GM12874 (cell line): ENCODE data around the gene RPS10.

ENCODE experiments used
- TF ChIP-seq, protein P1 (sequence below): IDR thresholded peaks from 2 replicates; pipeline ENCODE4 v1.5.1; 2011; ENCODE audit warnings: low read depth, mild to moderate bottlenecking, control low read depth, low read length, moderate library complexity; ENCODE audit not compliant: insufficient read depth

The RPS10 gene

DNA sequence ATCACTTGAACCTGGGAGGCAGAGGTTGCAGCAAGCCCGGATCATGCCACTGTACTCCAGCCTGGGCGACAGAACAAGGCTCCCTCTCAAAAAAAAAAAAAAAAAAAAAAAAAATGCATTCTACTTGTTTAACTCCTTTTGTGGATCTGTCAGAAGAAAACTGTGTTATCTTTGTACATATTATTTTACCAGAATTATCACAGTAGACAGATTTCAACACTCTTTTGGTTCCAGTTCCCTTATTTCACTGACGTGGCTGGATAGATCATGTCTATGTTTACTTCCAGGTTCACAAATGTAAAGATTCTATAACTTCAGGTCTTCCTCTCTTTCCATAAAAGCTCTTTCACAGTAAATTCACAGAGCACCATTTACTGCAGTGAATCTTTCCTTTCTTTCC, 51.8 kb downstream of the RPS10 start:
- TF ChIP-seq, protein P1, sequence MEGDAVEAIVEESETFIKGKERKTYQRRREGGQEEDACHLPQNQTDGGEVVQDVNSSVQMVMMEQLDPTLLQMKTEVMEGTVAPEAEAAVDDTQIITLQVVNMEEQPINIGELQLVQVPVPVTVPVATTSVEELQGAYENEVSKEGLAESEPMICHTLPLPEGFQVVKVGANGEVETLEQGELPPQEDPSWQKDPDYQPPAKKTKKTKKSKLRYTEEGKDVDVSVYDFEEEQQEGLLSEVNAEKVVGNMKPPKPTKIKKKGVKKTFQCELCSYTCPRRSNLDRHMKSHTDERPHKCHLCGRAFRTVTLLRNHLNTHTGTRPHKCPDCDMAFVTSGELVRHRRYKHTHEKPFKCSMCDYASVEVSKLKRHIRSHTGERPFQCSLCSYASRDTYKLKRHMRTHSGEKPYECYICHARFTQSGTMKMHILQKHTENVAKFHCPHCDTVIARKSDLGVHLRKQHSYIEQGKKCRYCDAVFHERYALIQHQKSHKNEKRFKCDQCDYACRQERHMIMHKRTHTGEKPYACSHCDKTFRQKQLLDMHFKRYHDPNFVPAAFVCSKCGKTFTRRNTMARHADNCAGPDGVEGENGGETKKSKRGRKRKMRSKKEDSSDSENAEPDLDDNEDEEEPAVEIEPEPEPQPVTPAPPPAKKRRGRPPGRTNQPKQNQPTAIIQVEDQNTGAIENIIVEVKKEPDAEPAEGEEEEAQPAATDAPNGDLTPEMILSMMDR = no peak

DNA sequence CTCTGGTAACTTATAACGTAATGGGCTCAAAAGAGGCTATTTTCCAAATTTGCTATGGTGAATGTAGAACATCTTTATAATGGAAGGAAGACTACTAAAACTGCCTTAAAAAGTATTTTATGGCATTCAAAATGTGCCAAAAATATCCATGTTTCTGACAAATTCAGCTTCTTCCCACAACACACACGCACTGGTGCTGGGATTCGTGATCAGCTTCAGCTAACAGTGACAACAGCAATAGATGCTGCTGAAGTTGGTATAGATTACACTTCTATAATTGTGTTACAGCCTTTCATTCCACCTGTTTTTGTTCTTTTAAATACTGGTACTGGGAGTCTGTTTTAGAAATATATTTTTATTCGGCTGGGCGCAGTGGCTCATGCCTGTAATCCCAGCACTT, 52.4 kb downstream of the RPS10 start:
- TF ChIP-seq, protein P1 = no peak

DNA sequence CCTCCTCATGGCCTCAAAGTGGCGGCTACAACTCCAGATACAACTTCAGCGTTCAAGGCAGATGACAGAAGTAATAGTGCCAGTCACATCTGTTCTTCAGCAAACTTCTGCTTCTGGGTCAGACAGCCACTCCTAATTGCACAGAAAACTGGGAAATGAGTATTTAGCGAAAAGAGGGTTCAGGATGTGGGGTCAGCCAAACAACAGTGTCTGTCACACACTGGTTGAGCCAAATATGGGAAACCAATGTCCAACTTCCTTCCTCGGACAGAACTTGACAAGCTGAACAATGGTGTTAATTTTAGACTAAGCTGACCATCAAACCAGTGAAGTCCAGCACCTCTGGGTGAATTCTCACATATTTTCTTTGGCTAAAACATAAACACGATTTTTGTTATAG, 55.5 kb downstream of the RPS10 start:
- TF ChIP-seq, protein P1 = no peak

DNA sequence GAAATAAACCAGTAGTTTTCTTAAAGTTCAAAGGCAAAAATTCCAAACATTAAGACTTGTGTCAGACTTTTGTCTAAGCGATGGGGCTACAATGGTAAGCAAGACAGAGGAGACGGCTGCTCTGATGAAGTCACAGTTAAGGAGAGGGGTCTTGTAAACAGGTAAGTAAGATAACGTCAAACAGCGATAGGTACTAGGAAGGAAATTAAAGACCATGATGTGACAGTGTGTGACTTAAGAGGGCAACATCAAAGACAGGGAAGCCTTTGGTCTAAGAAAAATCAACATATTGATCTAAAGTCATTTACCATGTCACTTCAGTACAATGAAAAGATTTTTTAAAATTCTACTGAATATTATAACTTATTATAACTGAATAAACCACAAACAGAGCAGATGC, 56.5 kb downstream of the RPS10 start:
- TF ChIP-seq, protein P1 = no peak
